Fibroblast of mammary gland (primary cell): ENCODE data around the gene GSTA3.
A peak's percentile ranks its signal among the peaks of the same experiment; 100 is the strongest.

Source experiments
- DNase-seq: peaks from one replicate; pipeline ENCODE4 v3.0.0-alpha.2; 2010; ENCODE audit warnings: low read depth
- H3K4me3 ChIP-seq: 2 replicates; pipeline ENCODE4 v1.5.1; 2011; ENCODE audit warnings: low read depth, mild to moderate bottlenecking, low read length, moderate library complexity; ENCODE audit not compliant: control insufficient read depth
- TF ChIP-seq, protein P1 (sequence below): conservative IDR thresholded peaks from 2 replicates; pipeline ENCODE4 v1.5.1; 2011; ENCODE audit warnings: low read depth, low read length, inconsistent platforms; ENCODE audit not compliant: control insufficient read depth, insufficient read depth

Gene GSTA3

GRCh38 chr6:52937908-52938307 lies 28.4 kb upstream of the GSTA3 start:
- TF ChIP-seq, protein P1, sequence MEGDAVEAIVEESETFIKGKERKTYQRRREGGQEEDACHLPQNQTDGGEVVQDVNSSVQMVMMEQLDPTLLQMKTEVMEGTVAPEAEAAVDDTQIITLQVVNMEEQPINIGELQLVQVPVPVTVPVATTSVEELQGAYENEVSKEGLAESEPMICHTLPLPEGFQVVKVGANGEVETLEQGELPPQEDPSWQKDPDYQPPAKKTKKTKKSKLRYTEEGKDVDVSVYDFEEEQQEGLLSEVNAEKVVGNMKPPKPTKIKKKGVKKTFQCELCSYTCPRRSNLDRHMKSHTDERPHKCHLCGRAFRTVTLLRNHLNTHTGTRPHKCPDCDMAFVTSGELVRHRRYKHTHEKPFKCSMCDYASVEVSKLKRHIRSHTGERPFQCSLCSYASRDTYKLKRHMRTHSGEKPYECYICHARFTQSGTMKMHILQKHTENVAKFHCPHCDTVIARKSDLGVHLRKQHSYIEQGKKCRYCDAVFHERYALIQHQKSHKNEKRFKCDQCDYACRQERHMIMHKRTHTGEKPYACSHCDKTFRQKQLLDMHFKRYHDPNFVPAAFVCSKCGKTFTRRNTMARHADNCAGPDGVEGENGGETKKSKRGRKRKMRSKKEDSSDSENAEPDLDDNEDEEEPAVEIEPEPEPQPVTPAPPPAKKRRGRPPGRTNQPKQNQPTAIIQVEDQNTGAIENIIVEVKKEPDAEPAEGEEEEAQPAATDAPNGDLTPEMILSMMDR: no peak
- peak; percentile 17 for DNase-seq

GRCh38 chr6:52933778-52934177 lies 24.3 kb upstream of the GSTA3 start:
- TF ChIP-seq, protein P1: no peak
- DNase-seq: no peak
- H3K4me3 ChIP-seq: no peak overlapping the region

More at GRCh38 chr6:52937908-52938307, 28.4 kb upstream of the GSTA3 start:
- no peak overlapping the region for H3K4me3 ChIP-seq

GRCh38 chr6:52931351-52931750 lies 21.9 kb upstream of the GSTA3 start:
- TF ChIP-seq, protein P1: no peak
- no peak for DNase-seq
- no peak overlapping the region for H3K4me3 ChIP-seq

GRCh38 chr6:52929321-52930164 lies 20.0 kb upstream of the GSTA3 start:
- TF ChIP-seq, protein P1: no peak
- peak; percentile 94 for DNase-seq

GRCh38 chr6:52927451-52927850 lies 18.0 kb upstream of the GSTA3 start:
- no peak overlapping the region for H3K4me3 ChIP-seq
- no peak for DNase-seq
- TF ChIP-seq, protein P1: no peak

More at GRCh38 chr6:52929321-52930164, 20.0 kb upstream of the GSTA3 start:
- no peak overlapping the region for H3K4me3 ChIP-seq

- DNase-seq: no peak
- TF ChIP-seq, protein P1: no peak
- H3K4me3 ChIP-seq: no peak overlapping the region
Observed at GRCh38 chr6:52925919-52926792, 16.7 kb upstream of the GSTA3 start.
